Choroid plexus epithelial cell (primary cell): ENCODE results near the gene CDC42BPB.
"Not testable (repeated sequence)": the region's sequence is repeated elsewhere in the genome, so short reads cannot be mapped to it uniquely, and the experiment has no call there.

Experiments used
- DNase-seq: peaks from one replicate; pipeline ENCODE4 v3.0.0-alpha.2; 2010; ENCODE audit warnings: low read depth
- H3K4me3 ChIP-seq: 2 replicates; pipeline ENCODE4 v1.5.1; 2011; ENCODE audit warnings: low read depth, mild to moderate bottlenecking, control low read depth, low read length, moderate library complexity
- CTCF ChIP-seq: conservative IDR thresholded peaks from 2 replicates; pipeline ENCODE4 v1.5.1; 2011; ENCODE audit warnings: low read depth, mild to moderate bottlenecking, control low read depth, inconsistent platforms, low read length, moderate library complexity

The CDC42BPB gene

GRCh38 chr14:103028161-103028767, 29.1 kb downstream of the CDC42BPB start:
- no peak for TF ChIP-seq CTCF
- DNase-seq, result no peak
- no peak overlapping the region for H3K4me3 ChIP-seq

GRCh38 chr14:103027451-103027850, 29.9 kb downstream of the CDC42BPB start:
- TF ChIP-seq CTCF, result no peak
- no peak overlapping the region for H3K4me3 ChIP-seq
- DNase-seq, result no peak

GRCh38 chr14:103026988-103027387, 30.4 kb downstream of the CDC42BPB start:
- no peak for TF ChIP-seq CTCF
- no peak overlapping the region for H3K4me3 ChIP-seq
- no peak for DNase-seq

- H3K4me3 ChIP-seq, result not testable (repeated sequence)
Observed at GRCh38 chr14:103026196-103026595, 31.2 kb downstream of the CDC42BPB start.

GRCh38 chr14:103023881-103024473, 33.4 kb downstream of the CDC42BPB start:
- TF ChIP-seq CTCF, result no peak
- H3K4me3 ChIP-seq, result peak overlapping the region; percentile 43

More at GRCh38 chr14:103026196-103026595, 31.2 kb downstream of the CDC42BPB start:
- not testable (repeated sequence) for DNase-seq

GRCh38 chr14:103022685-103023044, 34.7 kb downstream of the CDC42BPB start:
- peak; percentile 34 for TF ChIP-seq CTCF

More at GRCh38 chr14:103023881-103024473, 33.4 kb downstream of the CDC42BPB start:
- DNase-seq, result peak; percentile 60

GRCh38 chr14:103022002-103022684, 35.2 kb downstream of the CDC42BPB start:
- H3K4me3 ChIP-seq, result no peak overlapping the region
- DNase-seq, result peak; percentile 53
- no peak for TF ChIP-seq CTCF

More at GRCh38 chr14:103022685-103023044, 34.7 kb downstream of the CDC42BPB start:
- DNase-seq, result peak; percentile 50
- H3K4me3 ChIP-seq, result no peak overlapping the region
